UCSD-AML1 (cell line): ENCODE measurements around the gene NUP133.
"Not testable (repeated sequence)": the region's sequence is repeated elsewhere in the genome, so short reads cannot be mapped to it uniquely, and the experiment has no call there.

ENCODE experiments used
- DNase-seq: peaks from one replicate; lab custom pipeline; 2025; ENCODE audit not compliant: unreplicated experiment; lab: John Stamatoyannopoulos, UW

NUP133 gene

GRCh38 chr1:229509576-229509975 lies 1.4 kb upstream of the NUP133 start:
- no peak for DNase-seq

- DNase-seq: no peak
These were observed 739 bp upstream of the NUP133 start for GRCh38 chr1:229508823-229509337.

- DNase-seq: no peak
These were observed 639 bp downstream of the NUP133 start for GRCh38 chr1:229507502-229507901.

GRCh38 chr1:229506633-229507032 lies 1.5 kb downstream of the NUP133 start:
- no peak for DNase-seq

GRCh38 chr1:229495782-229496181 lies 12.4 kb downstream of the NUP133 start:
- DNase-seq: no peak

- DNase-seq: no peak
These were observed 21.0 kb downstream of the NUP133 start for GRCh38 chr1:229487181-229487580.

GRCh38 chr1:229485318-229485717 lies 22.8 kb downstream of the NUP133 start:
- no peak for DNase-seq

GRCh38 chr1:229482511-229482910 lies 25.6 kb downstream of the NUP133 start:
- DNase-seq: no peak

- no peak for DNase-seq
These were observed 27.6 kb downstream of the NUP133 start for GRCh38 chr1:229480495-229480894.

GRCh38 chr1:229479660-229480399 lies 28.3 kb downstream of the NUP133 start:
- DNase-seq: no peak

GRCh38 chr1:229478852-229479251 lies 29.3 kb downstream of the NUP133 start:
- DNase-seq: no peak

GRCh38 chr1:229475859-229476258 lies 32.3 kb downstream of the NUP133 start:
- not testable (repeated sequence) for DNase-seq

- DNase-seq: no peak
These were observed 33.6 kb downstream of the NUP133 start for GRCh38 chr1:229474509-229474908.

- DNase-seq: no peak
These were observed 37.0 kb downstream of the NUP133 start for GRCh38 chr1:229471175-229471574.

- no peak for DNase-seq
These were observed 37.6 kb downstream of the NUP133 start for GRCh38 chr1:229470406-229471043.

- DNase-seq: no peak
These were observed 41.3 kb downstream of the NUP133 start for GRCh38 chr1:229466887-229467286.

GRCh38 chr1:229464672-229465071 lies 43.5 kb downstream of the NUP133 start:
- no peak for DNase-seq

GRCh38 chr1:229461032-229461668 lies 47.0 kb downstream of the NUP133 start:
- DNase-seq: no peak

GRCh38 chr1:229459815-229460214 lies 48.3 kb downstream of the NUP133 start:
- DNase-seq: no peak

- no peak for DNase-seq
These were observed 50.7 kb downstream of the NUP133 start for GRCh38 chr1:229457436-229457835.

- DNase-seq: no peak
These were observed 52.1 kb downstream of the NUP133 start for GRCh38 chr1:229456016-229456415.

GRCh38 chr1:229454056-229454455 lies 54.1 kb downstream of the NUP133 start:
- DNase-seq: no peak
